HepG2 (cell line): ENCODE results near the gene MST1. TPM values are rescaled to one million over a fixed set of nuclear protein-coding genes. Genes with fewer than 3 reads are reported as not detected.

Experiments used
- ARNTL ChIP-seq: sonication (generic); formaldehyde crosslinking; IDR thresholded peaks from 2 replicates; pipeline ENCODE4 v1.4.0; 2020; ENCODE audit warnings: mild to moderate bottlenecking, missing genetic modification reagents
- CBX2 ChIP-seq, 2 experiments: fragments of 200-600 bp in 1 of 2; sonication (generic); formaldehyde crosslinking in 1 of 2; IDR thresholded peaks; 2 replicates each; pipeline versions ENCODE4 v1.7.0 to v1.8.1; 2018 to 2022; ENCODE audit warnings: low read depth in 2 of 2, low read length in 1 of 2, mild to moderate bottlenecking in 1 of 2, missing genetic modification reagents in 1 of 2
- FOSL2 ChIP-seq: sonication (generic); formaldehyde crosslinking; IDR thresholded peaks from 2 replicates; pipeline ENCODE4 v1.4.0; 2020; ENCODE audit warnings: missing genetic modification reagents
- HNRNPUL1 ChIP-seq: fragments of 200-400 bp; formaldehyde crosslinking; IDR thresholded peaks from 2 replicates; pipeline ENCODE4 v1.6.1; 2017; ENCODE audit warnings: low read depth, mild to moderate bottlenecking, low read length, moderate library complexity
- HOMEZ ChIP-seq: IDR thresholded peaks from 2 replicates; pipeline ENCODE4 v1.6.1; 2016; ENCODE audit warnings: low read depth
- IRF2 ChIP-seq: IDR thresholded peaks from 2 replicates; pipeline ENCODE4 v1.6.1; 2018; ENCODE audit warnings: missing genetic modification reagents, missing compliant biosample characterization
- NRL ChIP-seq: sonication (generic); formaldehyde crosslinking; IDR thresholded peaks from 2 replicates; pipeline ENCODE4 v1.5.0; 2020; ENCODE audit warnings: missing genetic modification reagents, mild to moderate bottlenecking, moderate library complexity, borderline replicate concordance
- PRDM10 ChIP-seq: sonication (generic); formaldehyde crosslinking; IDR thresholded peaks from 2 replicates; pipeline ENCODE4 v1.4.0; 2020; ENCODE audit warnings: low read depth, missing genetic modification reagents
- RXRB ChIP-seq: IDR thresholded peaks from 2 replicates; pipeline ENCODE4 v1.6.1; 2016; ENCODE audit warnings: borderline replicate concordance, missing genetic modification reagents, missing compliant biosample characterization
- SP2 ChIP-seq: sonication (generic); formaldehyde crosslinking; IDR thresholded peaks from 2 replicates; pipeline ENCODE4 v1.5.1; 2020; ENCODE audit warnings: mild to moderate bottlenecking, missing genetic modification reagents
- SRSF1 ChIP-seq: fragments of 200-400 bp; formaldehyde crosslinking; optimal IDR thresholded peaks from 2 replicates; pipeline ENCODE3; 2017; ENCODE audit warnings: mild to moderate bottlenecking, low read depth, low read length, moderate library complexity
- TBL1XR1 ChIP-seq: fragments of 150-350 bp; IDR thresholded peaks from 2 replicates; pipeline ENCODE4 v1.6.1; 2014; ENCODE audit warnings: borderline replicate concordance, low read length; ENCODE audit not compliant: partially characterized antibody
- ZNF503 ChIP-seq: sonication (generic); formaldehyde crosslinking; IDR thresholded peaks from 2 replicates; pipeline ENCODE4 v1.4.0; 2020; ENCODE audit warnings: missing genetic modification reagents
- ZNF710 ChIP-seq: sonication (generic); formaldehyde crosslinking; IDR thresholded peaks from 2 replicates; pipeline ENCODE4 v1.5.0; 2020; ENCODE audit warnings: mild to moderate bottlenecking, missing genetic modification reagents, borderline replicate concordance
- ZNF772 ChIP-seq: sonication (generic); formaldehyde crosslinking; IDR thresholded peaks from 2 replicates; pipeline ENCODE4 v1.5.0; 2020; ENCODE audit warnings: mild to moderate bottlenecking, missing genetic modification reagents
- ZNF788 ChIP-seq: sonication (generic); formaldehyde crosslinking; IDR thresholded peaks from 2 replicates; pipeline ENCODE4 v1.5.0; 2020; ENCODE audit warnings: mild to moderate bottlenecking, missing genetic modification reagents, borderline replicate concordance
- ZNF878 ChIP-seq: sonication (generic); formaldehyde crosslinking; IDR thresholded peaks from 2 replicates; pipeline ENCODE4 v1.8.1; 2023; ENCODE audit warnings: mild to moderate bottlenecking, missing genetic modification reagents, moderate library complexity
- polyA plus RNA-seq, 8 experiments: library from polyadenylated mRNA; depleted of rRNA in 3 of 8; stranded (reverse) in 7 of 8; unstranded in 1 of 8; fragments of >200 nt; fragmentation: Illumina TruSeq in 4 of 8; extraction: Trizol in 4 of 8; gene quantifications; 2 replicates each; pipeline versions ENCODE4 v1.2.1 to v1.2.3, GENCODE V29; 2011 to 2016; ENCODE audit warnings: low read depth in 4 of 8, missing spikeins in 1 of 8, mixed read lengths in 1 of 8; ENCODE audit not compliant: insufficient read depth in 1 of 8
- total RNA-seq, 5 experiments: library from RNA; depleted of rRNA; stranded (reverse); fragments of >200 nt; fragmentation: Illumina TruSeq; extraction: Trizol; gene quantifications; 2 replicates each; pipeline ENCODE4 v1.2.3, GENCODE V29; 2016; ENCODE audit warnings: low read depth in 1 of 5

The MST1 gene
- total and polyA plus RNA-seq, 2 of the 13 experiments (the other 11 are each of a cell fraction or from before 2014, with no cell fraction given): 189 to 452 TPM

- no peak for TF ChIP-seq NRL (CRISPR knock-in tag)
- peak; percentile 69; the same call in 1 of the 2 replicates for TF ChIP-seq ZNF788
- TF ChIP-seq ZNF710: peak; percentile 100
- no peak for TF ChIP-seq CBX2 (IDR thresholded peaks at IDR 0.05; ENCODE audit: low read depth, low read length)
- no peak for TF ChIP-seq CBX2 (CRISPR knock-in tag; IDR thresholded peaks at IDR 0.05; ENCODE audit: low read depth)
- TF ChIP-seq RXRB: peak; percentile 95
- peak; percentile 14; the same call in 1 of the 2 replicates for TF ChIP-seq FOSL2 (CRISPR knock-in tag)
- TF ChIP-seq ZNF772: no peak
- no peak for TF ChIP-seq HNRNPUL1
- TF ChIP-seq HOMEZ (CRISPR knock-in tag): no peak
- peak; percentile 15 for TF ChIP-seq TBL1XR1
- TF ChIP-seq IRF2 (CRISPR knock-in tag): peak; percentile 47; the same call in 1 of the 2 replicates
- no peak; the same call in 1 of the 2 replicates for TF ChIP-seq ZNF878 (CRISPR knock-in tag)
- no peak for TF ChIP-seq PRDM10
- no peak for TF ChIP-seq SP2
- no peak for TF ChIP-seq ZNF503 (CRISPR knock-in tag)
- TF ChIP-seq SRSF1: no peak
- TF ChIP-seq ARNTL (CRISPR knock-in tag): peak; percentile 68; the same call in 1 of the 2 replicates
These were observed 17.7 kb downstream of the MST1 start (continued) for GRCh38 chr3:49671291-49672288.
